HG03025 (cell line): ENCODE results near the gene HES2.
"Not testable (repeated sequence)": the region's sequence is repeated elsewhere in the genome, so short reads cannot be mapped to it uniquely, and the experiment has no call there.

Experiments used
- ATAC-seq: cut with Tn5 transposase; IDR thresholded peaks from one replicate; pipeline ENCODE4 v1.9.1; 2021; ENCODE audit warnings: mild to moderate bottlenecking, moderate library complexity; ENCODE audit not compliant: unreplicated experiment, low FRiP score

The HES2 gene

DNA sequence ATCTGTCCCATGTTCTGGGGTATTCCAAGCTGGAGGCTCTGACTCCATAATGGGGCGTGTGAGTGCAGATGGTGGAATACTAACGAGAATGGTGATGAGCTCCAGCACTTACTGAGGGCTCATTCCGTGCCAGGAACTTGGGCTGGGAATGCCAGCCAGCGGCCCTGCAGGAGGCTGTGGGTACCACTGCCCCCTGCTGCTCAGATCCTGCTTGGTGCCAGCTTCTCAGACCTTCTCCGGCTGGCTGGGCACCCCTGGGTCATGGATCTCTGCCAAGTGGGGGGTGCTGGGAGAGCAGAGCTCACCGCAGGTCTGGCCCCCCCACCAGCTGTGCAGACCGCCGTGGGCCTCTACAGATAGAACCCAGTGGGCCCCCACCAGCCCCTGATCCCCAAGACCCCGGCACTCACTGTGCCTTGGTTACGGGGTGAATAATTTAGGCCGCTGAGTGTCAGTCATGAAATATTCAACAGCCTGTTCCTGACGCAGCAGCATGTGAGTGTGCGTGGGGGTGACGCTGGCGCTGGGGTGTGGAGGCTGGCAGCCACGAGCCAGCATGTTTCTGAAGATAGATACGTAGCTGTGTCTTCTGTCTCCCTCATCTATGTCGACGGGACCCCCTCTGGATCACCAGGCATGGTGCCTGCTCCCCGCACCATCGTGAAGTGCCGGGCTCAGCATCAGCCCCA is 17.4 kb upstream of the HES2 start:
- ATAC-seq: not testable (repeated sequence)

DNA sequence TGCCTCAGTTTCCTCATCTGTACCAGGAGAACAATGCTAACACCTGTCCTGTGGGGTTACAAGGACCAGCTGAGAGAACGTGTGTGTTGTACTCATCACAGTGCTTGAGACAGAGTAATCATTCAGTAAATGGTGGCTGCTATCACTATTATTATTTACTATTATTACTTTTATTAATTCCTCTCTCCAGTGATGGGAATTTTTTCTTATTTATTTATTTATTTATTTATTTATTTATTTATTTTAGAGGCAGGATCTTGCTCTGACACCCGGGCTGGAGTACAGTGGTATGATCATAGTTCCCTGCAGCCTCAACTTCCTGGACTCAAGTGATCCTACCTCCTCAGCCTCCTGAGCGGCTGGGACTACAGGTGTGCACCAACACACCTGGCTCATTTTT is 16.6 kb upstream of the HES2 start:
- not testable (repeated sequence) for ATAC-seq

DNA sequence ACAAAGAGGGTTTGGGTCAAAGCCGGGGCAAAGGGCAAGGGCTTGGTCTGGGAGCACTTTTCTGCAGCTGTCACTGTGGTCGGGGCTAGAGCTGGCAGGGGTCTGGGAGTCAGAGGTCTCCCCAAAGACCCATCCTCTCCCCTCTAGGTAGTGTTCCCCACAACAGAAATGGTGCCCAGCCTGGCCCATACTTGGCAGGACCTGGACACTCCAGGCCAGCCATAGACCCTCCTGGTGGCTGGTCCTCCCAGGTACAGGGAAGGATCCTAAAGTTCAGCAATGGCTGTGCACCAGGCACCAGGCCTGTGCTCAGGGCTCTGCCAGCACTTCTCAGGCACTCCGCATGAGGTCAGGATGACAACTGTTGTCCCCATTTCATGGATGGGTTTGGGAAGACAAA is 15.8 kb upstream of the HES2 start:
- no peak for ATAC-seq

DNA sequence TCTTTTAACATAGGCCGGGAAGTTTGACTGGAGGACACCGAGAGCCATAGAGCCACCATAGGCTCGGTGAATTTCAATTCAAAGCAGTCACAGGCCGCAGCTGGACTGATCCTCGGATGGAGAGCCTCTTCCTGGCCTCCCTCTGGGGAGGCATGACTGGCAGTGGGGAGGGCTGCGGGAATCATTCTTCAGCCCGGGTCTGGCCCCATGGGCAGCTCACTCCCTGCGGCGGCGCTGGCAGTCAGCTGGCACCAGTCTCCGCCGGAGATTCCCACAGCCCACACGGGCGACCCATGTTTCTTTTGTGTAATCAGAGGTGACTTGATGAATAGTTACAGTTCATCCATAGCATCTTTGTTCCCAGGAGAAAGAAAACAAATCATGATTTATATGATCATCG is 15.4 kb upstream of the HES2 start:
- ATAC-seq: no peak

DNA sequence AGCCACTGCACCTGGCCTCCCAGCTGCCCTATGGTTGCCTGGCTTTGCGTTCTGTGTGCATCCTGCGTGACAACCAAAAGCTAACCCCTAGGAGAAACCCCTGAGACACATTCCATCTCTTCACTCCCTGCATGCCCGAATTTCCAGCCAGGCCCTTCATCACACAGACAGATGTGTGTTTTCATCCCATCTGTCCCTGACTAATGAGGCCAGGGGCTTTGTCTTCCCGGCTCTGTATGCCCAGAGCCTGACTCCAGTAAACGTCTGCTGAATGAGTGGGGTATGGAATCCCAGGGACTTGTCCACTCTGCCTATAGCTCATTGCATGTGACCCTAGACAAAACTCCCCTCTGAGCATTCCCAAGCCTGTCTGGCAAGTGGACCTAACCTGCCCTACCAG is 14.5 kb upstream of the HES2 start:
- ATAC-seq: no peak

DNA sequence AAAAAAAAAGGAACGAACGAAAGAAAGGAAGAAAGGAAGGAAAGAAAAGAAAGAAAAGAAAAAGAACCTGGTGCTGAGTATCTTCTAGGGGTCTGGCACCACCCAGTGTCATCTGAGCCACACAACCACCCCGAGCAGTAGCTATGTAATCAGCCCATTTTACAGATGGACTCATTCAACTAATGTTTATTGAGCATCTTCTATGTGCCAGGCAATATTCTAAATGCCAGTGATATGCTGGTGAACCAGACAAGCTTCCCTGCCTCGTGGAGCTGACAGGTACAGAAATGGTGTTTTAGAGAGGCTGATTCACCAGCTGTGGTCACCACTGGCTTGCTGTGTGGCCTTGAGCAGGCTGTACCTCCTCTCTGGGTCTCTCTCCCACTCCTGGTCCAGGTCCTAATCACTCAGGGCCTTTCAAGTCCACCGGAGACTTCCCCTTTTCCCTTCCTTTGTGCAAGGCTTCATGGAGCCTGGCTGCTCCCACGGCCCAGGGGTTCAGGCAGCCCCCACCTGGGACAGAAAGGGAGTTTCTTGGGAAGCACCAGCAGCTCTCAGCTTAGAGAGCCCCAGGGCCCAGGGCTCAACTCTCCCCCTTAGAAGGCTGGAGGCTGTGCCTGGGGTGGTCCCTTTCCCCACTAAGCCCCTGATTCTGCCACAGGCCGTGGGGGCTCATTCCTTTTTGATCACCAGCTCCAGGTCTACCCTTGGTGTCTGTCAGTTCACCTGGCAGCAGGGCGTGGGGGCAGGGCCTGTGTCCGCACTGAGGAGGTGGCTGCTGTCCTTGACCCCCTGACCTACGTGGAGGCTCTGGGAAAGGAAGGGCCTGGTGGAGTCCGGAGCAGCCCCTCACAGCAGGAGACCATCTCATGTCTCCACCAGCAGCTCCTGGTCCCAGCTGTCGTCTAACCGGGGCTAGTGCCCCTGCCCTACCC is 12.2 kb upstream of the HES2 start:
- not testable (repeated sequence) for ATAC-seq

DNA sequence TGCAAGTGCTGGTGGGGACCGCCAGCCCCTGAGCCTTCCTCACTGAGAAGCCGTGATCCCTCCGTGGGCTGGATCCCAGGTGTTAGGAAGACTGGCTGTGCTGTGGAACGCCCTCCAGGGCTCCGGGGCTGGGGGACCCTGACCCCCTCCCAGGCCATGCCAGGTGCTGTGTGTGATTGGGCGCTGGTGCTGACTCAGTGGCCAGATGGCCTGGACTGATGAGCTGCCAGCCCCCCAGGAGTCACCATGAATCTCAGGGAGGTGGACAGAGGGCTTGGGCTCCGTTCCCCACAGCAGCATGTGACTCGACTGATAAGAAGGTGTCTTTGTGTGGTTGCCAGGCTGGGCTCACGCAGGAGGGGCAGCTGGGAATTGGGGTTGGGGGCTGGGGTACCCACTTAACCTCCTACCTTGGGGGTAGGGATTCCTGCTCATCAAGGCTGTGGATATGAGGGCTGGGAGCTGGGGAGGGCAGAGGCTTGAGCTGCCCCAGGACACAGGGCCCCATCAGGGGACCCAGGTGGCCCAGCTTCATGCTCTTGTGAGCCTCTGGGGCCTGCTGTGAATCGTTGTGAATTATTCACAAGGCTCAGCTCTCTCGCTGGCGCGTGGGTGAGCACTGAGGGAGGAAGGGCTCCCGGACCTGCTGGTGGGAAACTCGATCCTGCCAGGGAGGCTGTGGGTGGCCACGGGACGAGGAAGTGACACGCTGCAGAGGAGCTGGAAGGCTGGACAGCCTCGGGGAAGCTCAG is 10.1 kb upstream of the HES2 start:
- ATAC-seq: not testable (repeated sequence)

DNA sequence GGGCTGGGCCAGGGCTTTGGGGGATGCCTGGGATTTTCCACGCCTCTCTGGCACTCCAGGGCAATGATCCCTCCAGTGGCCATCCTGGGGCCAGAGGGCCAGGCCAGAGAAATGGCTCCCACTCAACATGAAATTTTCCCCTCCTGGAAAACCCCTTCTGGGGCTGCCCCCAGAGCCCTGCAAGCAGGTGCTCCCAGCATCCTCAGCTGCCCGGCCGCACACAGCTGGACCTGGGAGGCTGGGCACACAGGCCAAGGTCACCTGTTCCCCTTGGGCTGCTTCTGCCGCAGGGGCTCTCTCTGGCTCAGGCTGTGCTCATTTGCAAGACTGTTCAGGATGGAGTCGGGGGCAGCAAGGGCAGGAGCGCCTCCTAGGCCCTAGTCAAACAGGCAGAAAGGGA is 8.7 kb upstream of the HES2 start:
- not testable (repeated sequence) for ATAC-seq

DNA sequence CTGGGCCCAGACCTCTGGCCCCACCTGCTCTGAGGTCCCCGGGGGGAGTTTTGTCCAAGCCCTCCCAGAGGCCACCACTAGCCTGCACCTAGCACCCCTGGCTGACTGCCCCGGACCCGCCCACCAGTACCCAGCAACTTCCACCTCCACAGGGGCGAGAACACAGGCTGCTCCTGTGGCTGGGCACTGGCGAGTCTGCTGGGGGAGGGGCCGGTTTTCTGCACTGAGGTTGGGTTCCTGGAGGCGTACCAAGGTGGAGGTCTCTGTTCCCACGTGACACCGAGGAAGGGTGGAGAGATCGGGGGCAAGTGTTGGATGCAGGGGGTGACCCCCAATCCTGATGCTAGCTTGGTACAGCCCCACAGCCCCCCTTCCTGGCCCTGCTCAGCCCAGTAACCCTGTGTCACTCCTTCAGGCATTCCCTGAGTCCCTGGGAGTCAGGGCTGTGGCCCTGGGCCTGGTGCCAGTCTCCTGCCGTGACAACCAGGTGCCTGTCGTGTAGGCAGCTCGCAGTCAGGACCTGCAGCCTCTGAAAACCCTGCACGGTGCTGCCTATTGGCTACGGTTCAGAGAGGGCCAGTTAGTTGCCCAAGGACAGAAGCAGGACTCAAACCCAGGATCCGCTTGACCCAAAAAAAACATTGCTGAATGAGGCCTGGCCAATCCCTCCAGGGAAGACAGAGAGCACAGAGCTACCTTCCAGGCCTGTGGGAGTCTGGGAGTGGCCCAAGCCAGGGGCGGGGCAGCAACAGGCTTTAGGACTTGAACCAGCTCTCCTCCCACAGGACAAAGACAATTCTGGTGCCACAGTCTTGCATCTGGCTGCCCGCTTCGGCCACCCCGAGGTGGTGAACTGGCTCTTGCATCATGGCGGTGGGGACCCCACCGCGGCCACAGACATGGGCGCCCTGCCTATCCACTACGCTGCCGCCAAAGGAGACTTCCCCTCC is 8.0 kb upstream of the HES2 start:
- no peak for ATAC-seq

DNA sequence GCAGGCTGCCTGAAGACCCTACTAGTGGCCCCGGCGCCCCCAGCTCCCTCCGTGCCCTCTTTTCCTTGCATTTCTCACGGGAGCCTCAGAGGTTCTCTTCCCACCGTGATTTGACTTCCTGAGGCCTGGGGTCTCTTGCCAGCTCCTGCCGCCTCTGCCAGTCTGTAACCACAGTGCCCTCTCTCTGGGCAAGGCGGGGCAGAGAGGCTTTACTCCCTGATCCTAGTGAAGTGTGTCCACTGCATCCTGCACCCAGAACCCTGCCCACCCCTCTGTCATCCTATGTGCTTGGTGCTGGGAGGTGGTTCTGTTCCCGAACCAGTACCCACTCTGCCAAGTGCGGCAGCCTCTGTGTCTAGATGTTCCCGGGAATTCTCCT is 7.2 kb upstream of the HES2 start:
- no peak for ATAC-seq

DNA sequence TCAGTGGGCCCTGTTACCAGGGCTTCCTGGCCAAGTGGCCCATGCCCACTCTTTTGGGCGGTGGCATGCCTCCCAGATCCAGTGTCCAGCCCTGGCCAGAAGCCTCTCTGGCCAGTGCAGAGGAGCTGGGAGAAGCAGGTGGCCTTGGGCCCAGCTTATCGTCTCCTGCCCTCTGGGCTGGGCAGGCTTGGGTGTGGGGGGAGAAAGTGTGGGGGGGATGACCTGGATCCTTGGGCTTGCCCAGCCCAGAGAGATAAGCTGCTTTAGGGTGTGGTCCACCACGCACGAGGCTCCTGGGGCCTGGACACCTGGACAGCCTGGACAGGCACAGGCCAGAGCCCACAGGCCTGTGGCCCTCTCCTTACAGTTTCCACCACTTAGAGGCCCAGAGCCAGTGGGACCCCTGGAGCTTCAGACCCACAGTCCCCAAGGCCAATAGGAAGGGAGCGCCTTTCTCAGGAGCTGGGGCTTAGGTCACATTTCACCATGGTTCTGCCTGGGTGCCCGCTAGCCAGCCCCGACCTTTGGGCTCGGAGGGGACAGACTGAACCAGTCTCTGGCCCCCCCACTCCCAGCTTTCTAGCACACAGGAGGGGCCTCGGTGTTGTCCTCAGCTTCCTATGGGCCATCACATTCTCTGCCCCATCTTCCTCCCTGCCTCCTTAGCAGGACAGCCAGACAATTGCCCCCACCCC is 6.7 kb upstream of the HES2 start:
- no peak for ATAC-seq

DNA sequence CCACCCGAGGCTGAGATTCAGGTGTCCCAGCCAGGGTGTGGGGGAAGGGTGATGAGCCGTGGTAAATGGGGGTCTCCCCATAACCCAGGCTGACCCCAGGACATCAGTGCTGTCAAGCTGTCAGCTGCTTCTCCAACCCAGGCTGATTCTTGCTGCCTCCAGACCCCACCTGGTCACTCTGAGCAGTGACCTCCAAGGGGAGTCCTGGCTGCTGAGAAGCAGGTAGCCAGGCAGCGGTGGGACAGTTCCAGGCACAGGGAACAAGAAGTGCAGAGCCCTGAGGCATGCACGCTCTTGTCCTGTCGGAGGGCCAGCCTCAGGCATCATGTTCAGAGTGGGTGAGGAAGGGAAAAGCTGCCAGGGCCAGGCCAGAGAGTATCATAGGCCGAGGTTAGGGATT is 5.9 kb upstream of the HES2 start:
- no peak for ATAC-seq

DNA sequence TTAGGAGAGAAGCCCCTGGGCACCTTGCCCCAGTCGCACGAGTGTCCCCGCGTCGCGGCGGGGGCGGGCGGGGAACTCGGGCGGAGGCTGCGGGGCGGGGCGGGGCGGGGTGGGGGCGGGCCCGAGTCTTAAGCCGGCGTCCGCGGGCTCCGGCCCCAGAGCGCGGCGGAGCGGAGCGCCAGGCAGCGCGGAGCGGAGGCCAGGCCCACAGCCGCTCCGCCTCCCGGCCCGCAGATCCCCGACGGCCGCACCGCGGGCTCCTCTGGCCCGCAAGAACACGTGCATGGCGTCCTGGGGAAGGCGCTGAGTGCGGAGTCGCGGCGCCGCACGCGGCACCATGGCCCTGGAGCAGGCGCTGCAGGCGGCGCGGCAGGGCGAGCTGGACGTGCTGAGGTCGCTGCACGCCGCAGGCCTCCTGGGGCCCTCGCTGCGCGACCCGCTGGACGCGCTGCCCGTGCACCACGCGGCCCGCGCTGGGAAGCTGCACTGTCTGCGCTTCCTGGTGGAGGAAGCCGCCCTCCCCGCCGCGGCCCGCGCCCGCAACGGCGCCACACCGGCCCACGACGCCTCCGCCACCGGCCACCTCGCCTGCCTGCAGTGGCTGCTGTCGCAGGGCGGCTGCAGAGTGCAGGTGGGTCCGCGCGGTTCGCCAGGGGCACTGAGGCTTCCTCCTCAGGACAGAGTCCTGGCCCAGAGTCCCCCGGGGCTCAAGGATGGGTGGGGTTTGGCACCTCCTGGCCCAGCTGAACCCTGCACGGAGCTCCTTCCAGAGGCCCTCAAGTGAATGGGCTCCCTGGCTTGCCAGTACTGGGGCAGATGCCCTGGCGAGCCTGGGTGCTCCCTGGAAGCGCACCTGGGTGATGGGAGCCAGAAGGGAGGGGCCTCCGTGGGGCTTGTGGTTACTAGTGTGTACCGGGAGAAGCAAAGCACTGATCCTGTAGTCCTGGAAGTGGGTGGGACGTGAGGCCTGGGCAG is 5.2 kb upstream of the HES2 start, which contains the start of gene ESPN:
TSS of gene ESPN (plus strand) at position 158 of the 975 bp plus-strand sequence. CDS start at position 338, 180 bp downstream.
- no peak for ATAC-seq

DNA sequence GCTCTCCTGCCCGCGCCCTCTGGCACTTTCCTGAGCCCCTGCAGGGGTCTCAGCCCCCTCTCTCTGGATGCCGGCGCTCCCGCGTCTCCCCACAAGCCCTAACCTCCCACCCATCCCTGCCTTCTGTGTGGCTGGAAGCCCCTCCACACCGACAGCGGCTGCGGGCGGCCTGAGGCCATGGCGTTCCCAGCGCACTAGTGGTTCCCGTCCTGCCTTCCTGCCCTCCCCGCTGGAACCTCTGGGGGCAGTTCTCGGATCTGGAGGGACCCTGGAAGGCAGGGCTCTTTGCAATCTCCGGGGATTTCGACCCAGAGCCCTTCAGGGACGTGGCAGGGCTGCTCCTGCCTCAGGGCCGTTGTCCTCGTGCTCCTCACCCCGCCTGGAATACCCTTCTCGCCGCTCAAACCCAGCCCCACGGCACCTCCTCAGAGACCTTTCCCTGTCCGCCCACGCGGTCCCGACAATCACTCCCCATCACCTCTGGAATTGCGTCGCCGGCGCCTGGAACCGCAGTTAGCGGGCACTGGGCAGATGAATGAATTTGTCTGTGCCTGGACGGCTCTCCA is 4.4 kb upstream of the HES2 start:
- no peak for ATAC-seq

DNA sequence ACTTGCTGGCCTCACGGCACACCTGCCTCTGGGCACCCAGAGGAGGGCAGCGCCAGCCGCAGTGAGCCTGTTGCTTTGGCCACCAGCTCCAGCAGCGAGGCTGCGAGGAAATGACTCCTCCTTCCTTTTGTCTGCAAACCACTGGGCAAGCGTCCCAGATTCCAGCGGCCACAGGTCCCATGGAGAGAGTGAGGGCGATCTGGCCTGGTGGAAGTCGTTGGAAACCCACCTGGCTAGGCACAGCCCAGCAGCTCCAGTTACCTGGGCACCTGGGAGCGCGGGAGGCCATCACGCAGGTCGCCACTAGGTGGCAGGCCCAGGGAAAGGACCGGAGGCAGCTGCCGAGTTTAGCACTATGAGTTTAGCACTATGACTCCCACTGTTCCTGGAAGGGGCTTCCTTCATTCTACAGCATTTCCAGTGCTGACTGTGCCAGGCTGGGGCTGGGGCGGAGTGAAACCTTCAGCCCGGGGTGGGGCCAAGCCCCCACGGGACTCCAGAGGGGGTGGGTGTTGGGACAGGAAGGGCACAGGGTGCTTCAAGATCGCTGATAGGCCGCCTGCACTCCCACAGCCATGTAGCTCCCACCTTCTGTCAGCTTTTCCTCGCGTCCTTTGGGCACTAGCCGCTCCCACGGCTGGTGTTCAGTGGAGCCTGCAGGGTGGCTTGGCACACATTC is 3.7 kb upstream of the HES2 start:
- ATAC-seq: no peak

DNA sequence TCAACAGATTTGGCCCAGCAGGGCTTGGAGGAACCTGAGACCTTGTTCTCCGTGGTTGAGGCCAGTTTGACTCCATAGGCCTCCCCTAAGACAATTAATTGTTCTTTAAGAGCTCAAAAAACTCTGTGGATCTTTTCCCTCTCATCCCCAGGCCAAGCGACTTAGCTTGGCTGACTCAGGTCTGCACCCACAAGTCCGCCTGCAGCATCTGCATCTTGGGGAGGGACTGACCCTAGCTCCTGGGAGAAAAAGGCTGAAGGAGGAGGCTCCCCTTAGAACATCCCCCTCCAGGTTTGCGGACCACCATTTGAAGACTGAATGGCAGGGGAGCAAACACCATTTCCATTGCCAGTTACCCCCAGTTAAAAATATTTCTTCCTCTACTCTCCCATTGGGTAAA is 1.5 kb upstream of the HES2 start:
- ATAC-seq: no peak

DNA sequence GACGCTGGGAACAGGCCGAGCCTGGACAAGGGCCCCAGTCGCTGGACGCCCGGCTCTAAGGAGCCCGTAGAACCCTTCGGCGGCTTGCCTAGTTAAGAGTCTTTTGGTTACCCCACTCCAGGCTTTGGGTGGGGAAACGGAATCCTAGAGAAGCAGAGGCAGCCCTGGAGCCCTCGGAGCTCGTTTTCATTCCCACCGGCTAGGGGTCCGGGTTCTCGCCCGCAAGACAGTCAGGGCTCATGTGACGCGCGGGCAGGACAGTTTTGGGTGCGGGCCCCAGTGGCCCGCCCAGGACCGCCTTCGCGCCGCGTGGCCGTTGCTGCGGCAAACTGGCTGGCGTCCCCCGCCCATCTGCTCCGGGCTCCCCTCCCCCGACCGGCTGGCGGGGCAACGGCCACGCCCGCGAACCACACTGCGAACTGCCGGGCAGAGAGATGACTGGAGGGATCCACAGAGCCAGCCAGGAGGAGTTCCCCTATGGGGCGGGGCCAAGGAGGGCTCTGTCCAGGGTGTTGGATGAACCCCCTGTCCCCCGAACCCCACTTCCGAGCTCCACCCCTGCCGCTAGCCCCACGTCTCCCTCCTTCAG is 829 bp upstream of the HES2 start:
- ATAC-seq: no peak
